Esophagus muscularis mucosa (tissue), 3 donors: ENCODE data around the gene DNAI1.

ENCODE experiments used
- POLR2A ChIP-seq: fragments of 450-650 bp; IDR thresholded peaks from one replicate; pipeline ENCODE4 v1.6.1; 2017; ENCODE audit warnings: antibody characterized with exemption, moderate library complexity, mild to moderate bottlenecking, low read depth
- POLR2AphosphoS5 ChIP-seq, 2 donors: sonication (generic); formaldehyde crosslinking; IDR thresholded peaks; one replicate each; pipeline ENCODE4 v1.6.1; 2017; ENCODE audit warnings: antibody characterized with exemption in 2 of 2
- TF ChIP-seq, protein P1 (sequence below), 3 experiments: fragments of 200-600 bp in 2 of 3; fragments of 450-650 bp in 1 of 3; sonication (generic) in 2 of 3; IDR thresholded peaks; one replicate each; pipeline ENCODE4 v1.5.1; 2017 to 2019; ENCODE audit warnings: antibody characterized with exemption in 3 of 3, mild to moderate bottlenecking in 2 of 3, moderate library complexity in 1 of 3

DNA sequence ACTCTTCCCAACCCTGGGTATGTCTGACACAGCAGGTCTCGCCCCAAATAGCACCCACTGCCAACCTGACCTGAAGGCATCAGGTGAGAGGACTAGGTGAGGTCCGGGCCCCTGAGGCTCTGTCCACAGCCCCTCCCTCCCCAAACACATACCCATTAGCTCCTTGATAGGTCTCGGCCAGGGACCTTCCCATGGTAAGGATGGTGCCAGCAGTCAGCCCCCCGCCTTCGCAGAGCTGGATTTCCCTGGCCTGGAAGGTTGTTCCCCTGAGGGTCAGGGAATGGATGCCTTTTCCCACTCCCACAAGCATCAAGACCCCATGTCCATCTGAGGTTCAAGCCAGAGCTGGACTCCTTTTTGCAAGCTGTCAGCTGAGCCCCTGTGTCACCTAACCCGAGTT, 61.5 kb downstream of the DNAI1 start:
- TF ChIP-seq POLR2AphosphoS5 (IDR thresholded peaks at IDR 0.05) (no peak), POLR2A (no peak)
- TF ChIP-seq, protein P1, sequence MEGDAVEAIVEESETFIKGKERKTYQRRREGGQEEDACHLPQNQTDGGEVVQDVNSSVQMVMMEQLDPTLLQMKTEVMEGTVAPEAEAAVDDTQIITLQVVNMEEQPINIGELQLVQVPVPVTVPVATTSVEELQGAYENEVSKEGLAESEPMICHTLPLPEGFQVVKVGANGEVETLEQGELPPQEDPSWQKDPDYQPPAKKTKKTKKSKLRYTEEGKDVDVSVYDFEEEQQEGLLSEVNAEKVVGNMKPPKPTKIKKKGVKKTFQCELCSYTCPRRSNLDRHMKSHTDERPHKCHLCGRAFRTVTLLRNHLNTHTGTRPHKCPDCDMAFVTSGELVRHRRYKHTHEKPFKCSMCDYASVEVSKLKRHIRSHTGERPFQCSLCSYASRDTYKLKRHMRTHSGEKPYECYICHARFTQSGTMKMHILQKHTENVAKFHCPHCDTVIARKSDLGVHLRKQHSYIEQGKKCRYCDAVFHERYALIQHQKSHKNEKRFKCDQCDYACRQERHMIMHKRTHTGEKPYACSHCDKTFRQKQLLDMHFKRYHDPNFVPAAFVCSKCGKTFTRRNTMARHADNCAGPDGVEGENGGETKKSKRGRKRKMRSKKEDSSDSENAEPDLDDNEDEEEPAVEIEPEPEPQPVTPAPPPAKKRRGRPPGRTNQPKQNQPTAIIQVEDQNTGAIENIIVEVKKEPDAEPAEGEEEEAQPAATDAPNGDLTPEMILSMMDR (IDR thresholded peaks at IDR 0.05) = no peak
